Pons (tissue), 1 donor: Measurements from ENCODE around the gene GALNT7.

Experiments
- DNase-seq: peaks from one replicate; pipeline ENCODE4 v3.0.0-alpha.2; 2016; ENCODE audit warnings: low spot score

The GALNT7 gene

DNA sequence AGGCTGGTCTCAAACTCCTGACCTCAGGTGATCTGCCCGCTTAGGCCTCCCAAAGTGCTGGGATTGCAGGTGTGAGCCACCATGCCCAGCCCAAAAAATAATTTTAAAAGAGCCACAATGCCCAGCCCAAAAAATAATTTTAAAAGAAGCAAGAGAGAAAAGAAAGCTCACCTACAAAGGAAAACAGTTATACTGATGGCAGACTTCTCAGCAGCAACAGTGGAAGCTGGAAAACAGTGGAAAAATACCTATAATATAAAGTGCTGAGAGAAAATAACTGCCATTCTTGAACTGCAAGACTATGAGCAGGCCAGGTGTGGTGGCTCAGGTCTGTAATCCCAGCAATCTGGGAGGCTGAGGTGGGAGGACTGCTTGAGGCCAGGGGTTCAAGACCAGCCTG is 178.9 kb downstream of the GALNT7 start:
- DNase-seq = no peak

DNA sequence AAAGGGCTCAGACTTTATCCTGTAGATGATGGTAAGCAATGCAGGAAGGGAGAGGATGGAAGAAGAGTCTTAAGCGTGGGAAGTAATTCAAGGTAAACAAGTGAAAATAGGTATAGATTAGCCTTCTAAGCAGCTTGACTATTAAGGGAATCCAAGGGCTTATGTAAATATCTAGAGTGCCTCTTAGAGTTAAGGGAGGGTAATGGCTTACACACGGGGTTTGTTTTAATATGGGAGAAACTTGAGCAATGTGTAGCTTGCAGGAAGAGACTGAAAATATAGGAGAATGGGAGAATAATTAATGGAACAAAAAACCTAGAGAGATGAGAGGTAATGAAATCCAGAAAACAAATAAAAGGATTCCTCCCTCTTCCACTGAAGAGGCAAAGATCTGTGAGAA is 189.3 kb downstream of the GALNT7 start:
- DNase-seq = no peak

DNA sequence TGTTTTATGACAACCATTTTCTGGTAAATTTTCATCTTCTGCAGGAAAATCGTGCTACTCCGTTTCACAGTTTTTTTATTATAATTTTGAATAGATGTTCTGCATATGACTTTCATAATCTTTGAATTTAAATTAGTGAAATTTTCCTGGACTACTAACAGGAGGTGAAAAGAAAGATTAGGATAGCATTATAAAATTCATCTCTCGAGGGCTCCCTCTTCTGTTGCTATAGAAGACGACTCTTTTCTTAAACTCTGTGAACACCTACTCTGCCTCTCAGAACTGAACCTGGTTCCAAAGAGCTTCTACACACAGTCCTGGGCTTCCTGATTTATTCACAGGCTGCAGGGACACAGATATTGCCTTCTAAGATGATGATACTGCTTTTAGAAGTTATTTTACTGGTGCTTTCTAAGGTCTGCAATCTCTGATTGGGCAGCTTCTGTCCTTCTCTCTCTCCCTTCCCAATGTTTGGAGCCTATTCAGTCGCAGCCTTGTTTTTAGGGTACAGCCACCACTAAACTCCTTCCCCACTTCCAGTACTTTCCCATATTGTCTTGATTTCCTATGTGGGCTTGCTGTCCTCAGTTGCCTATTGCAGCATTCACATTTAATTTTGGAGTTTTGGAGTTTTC is 192.1 kb downstream of the GALNT7 start:
- peak; percentile 18 for DNase-seq

DNA sequence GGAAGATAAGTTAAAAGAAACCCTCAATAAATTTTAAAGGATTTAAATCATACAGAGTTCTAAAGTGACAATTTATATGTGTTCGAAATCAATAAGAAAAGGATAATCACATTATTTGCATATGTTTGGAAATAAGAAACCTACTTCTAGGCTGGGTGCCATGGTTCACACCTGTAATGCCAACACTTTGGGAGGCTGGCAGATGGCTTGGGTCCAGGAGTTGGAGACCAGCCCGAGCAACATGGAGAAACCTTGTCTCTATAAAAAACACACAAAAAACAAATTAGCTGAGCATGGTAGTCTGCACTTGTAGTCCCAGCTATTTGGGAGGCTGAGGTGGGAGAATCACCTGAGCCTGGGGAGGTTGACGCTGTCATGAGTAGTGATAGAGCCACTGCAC is 194.1 kb downstream of the GALNT7 start:
- DNase-seq = no peak

DNA sequence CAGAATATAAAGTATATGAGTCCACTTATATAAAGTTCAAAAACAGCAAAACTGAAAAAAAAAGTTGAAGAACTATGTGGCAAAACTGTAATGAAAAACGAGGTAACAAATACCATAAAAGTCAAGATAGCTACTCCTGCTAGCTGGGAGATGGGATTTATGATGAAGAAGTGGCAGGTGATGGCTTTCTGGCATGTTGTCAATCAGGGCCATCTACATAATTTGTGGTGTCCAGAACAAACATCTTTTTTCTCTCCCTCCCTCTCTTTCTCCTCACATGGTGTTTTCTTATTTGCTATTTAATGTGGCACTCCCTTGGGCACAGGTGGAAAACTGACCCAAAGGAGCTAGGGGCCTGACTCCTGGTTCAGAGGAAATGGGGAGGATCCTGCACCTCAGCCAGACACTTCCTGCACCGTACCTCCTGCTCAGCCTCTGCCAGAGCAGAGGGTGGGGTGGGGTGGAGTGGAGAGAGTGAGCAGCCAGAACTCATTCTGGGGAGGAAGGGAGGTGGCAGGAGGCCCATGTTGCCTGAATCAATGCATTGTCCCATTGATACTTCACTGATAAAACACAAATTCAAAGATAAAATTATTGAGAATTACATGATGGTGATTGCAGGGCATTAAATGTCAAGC is 196.9 kb downstream of the GALNT7 start:
- no peak for DNase-seq

DNA sequence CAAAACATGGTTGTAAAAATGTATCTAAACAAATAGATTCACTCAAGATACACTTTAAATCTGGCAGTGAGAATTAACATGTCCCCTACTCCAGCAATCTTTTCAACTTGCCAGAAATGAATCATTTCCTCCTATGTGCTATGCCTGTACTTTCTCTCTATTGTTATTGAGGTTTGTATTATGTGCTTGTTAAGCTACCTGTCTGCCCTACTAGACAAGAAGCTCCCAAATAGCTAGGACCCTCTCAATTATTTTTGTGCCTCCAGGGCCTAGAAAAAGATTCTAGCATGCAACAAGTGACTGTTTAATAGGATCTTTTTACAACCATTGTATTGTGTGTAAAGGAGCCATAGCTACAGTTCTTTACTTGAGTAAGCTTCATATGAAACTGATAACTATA is 198.7 kb downstream of the GALNT7 start:
- DNase-seq = peak; percentile 28

DNA sequence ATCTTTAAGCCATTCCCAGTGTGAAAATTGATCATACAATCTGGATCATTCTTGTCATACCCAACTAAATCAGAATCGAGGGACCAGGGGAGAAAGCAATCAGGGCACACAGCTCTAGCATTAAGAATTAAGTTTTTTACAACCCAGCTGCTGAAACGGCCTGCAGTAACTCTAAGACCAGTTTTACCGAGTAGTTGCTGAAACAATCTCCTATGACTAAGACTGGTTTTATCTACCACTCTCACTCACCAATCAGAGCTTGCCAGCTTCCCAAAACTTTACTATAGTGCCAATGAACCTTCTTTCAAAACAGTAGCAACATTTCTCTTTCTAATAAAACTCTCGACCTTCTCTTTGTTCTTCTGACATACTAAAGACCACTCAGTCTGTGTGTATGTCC is 199.3 kb downstream of the GALNT7 start:
- DNase-seq = peak; percentile 24

DNA sequence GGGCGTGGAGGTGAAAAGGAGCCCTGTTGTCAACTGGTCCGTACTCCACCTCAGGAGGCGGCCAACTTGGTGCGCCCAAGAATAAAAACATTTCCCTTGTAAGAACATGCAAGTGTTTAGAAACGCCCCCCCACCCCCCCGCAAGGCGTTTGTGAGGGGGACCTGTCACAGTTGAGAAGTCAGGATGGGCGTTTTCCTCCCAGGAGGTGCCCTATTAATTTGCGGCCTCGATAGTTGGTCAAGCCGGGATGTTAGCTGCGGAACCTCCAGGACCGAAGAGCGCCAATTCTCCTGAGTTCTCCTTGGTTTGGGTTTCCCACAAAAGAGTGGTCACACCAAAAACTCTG is 201.5 kb downstream of the GALNT7 start:
- DNase-seq = no peak

DNA sequence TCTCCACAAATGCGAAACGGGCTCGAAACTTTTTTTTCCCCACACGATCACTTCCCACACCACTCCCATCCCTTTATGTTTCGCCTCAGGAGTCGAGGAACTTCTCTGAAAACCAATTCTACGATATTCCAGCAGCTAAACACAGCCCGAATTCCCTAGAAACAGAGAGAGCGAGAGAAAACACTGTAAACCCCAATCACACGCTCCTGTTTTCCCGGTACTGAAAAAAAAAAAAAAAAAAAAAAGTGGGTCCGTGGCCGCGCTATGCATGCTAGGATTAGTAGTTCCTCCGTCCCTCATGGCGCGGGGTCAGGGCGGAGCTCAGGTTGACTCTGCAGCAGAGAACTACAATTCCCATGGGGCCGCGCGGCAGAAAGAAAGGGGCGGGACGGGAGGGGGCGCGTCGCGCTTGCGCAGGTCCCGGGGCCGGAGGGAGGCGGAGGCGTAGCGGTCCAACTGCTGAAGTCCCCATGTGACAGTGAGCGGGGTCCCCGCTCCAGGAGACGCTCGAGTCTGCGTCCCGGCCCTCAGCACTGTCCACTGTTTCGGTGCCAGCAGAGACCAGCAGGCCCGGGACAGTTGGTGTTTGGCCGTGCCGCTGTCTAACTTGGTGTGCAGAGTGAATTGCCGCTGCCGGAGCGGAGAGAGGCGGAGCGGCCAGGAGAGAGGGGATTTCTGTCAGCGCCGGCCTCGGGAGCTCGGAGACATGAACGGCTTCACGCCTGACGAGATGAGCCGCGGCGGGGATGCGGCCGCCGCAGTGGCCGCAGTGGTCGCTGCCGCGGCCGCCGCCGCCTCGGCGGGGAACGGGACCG is 202.1 kb downstream of the GALNT7 start, which contains the start of gene SAP30:
Gene SAP30, plus strand, starts transcription at position 478 of the 815 bp plus-strand sequence. Its CDS starts 229 bp downstream, at position 707.
- peak; percentile 97 for DNase-seq

DNA sequence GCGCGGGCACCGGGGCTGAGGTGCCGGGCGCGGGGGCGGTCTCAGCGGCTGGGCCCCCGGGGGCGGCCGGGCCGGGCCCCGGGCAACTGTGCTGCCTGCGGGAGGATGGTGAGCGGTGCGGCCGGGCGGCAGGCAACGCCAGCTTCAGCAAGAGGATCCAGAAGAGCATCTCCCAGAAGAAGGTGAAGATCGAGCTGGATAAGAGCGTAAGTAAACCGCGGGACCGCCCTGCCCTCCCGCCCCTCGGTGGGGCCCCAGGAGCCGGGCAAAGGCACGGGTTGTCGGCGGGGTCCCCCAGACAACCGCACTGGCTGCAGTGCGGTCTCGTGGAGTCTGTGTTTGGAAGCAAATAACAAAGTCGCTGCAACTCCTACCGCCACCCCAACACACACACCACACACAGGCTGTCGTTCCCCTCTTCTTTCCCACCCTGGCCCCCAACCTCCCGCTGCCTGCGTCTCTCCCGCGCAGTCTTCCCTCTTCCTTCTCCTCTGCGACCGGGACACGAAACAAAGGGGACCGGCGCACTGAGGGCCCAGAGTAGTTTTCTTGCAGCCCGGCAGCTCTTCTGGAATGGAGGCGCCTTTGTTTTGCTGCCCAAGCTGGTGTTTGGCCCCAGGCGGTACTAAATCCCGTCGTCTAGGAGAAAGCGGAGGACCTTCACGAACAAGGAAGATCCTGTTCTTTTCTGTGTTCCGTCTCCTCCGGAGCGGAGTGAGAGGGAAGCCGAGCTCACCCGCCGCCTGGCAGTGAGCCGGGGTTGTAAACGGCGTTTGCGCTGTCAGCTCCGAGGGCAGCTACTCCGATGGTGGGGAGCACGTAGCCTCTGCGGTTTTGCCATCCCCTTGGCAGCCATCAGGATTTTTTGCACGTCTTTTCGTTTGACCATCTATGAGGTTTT is 202.9 kb downstream of the GALNT7 start:
- peak; percentile 85 for DNase-seq
